Measurements from ENCODE around the gene VPS4A.
A peak's percentile ranks its signal among the peaks of the same experiment; 100 is the strongest.

VPS4A gene

GRCh38 chr16:69320740-69321073 lies 9.6 kb downstream of the VPS4A start:
- Mint-ChIP-seq H3K4me3 (no peak overlapping the region), H3K9me3 (no peaks in the 10 kb centered on the region), H3K36me3 (ENCODE audit: low read depth) (peaks cover 60% of the 10 kb centered on the region), H3K27me3 (ENCODE audit: low read depth, poor library complexity) (no peaks in the 10 kb centered on the region), H3K4me1 (peaks cover 30% of the 10 kb centered on the region), H3K27ac (peak overlapping the region; percentile 77)
- TF ChIP-seq, protein P1, sequence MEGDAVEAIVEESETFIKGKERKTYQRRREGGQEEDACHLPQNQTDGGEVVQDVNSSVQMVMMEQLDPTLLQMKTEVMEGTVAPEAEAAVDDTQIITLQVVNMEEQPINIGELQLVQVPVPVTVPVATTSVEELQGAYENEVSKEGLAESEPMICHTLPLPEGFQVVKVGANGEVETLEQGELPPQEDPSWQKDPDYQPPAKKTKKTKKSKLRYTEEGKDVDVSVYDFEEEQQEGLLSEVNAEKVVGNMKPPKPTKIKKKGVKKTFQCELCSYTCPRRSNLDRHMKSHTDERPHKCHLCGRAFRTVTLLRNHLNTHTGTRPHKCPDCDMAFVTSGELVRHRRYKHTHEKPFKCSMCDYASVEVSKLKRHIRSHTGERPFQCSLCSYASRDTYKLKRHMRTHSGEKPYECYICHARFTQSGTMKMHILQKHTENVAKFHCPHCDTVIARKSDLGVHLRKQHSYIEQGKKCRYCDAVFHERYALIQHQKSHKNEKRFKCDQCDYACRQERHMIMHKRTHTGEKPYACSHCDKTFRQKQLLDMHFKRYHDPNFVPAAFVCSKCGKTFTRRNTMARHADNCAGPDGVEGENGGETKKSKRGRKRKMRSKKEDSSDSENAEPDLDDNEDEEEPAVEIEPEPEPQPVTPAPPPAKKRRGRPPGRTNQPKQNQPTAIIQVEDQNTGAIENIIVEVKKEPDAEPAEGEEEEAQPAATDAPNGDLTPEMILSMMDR (IDR thresholded peaks at IDR 0.05), result no peak
- DNase-seq, result no peak

DNA sequence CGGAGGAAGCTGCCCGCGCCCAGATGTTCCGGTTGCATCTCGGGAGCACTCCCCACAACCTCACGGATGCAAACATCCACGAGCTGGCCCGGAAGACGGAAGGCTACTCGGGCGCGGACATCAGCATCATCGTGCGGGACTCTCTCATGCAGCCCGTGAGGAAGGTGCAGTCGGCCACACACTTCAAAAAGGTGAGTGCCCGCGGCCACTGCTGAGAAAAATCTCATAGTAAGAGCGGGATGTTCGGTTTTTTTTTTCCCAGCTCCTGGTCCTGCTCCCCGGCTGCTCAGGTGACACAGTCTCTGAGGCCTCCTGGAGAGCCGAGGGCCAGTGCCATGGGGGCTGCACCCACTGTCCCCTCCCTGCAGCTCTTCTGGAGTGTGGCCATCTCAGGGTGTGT lies 9.9 kb downstream of the VPS4A start:
- Mint-ChIP-seq H3K36me3 (ENCODE audit: low read depth) (peaks cover 60% of the 10 kb centered on the region), H3K27me3 (ENCODE audit: low read depth, poor library complexity) (no peaks in the 10 kb centered on the region), H3K27ac (peak overlapping the region; percentile 85), H3K4me1 (peaks cover 34% of the 10 kb centered on the region), H3K4me3 (no peak overlapping the region), H3K9me3 (no peaks in the 10 kb centered on the region)
- no peak for DNase-seq
- TF ChIP-seq, protein P1 (IDR thresholded peaks at IDR 0.05), result no peak

DNA sequence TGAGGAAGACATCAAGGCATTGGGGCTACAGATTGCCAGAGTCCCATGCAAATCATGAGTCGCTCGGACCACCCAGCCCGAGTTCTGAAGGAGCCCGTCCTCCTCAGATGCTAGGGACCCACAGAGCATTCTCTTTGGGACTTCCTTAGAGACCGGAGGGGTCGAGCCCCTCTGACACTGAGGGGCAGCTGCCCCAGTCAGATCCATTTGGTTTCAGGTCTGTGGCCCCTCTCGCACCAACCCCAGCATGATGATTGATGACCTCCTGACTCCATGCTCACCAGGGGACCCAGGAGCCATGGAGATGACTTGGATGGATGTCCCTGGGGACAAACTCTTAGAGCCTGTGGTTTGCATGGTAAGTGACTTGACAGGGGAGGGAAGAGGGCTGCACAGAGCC lies 11.2 kb downstream of the VPS4A start:
- Mint-ChIP-seq H3K27me3 (ENCODE audit: low read depth, poor library complexity) (no peaks in the 10 kb centered on the region), H3K4me3 (no peak overlapping the region), H3K4me1 (peaks cover 41% of the 10 kb centered on the region), H3K9me3 (no peaks in the 10 kb centered on the region), H3K36me3 (ENCODE audit: low read depth) (peaks cover 61% of the 10 kb centered on the region), H3K27ac (peak overlapping the region; percentile 85)
- DNase-seq, result no peak
- TF ChIP-seq, protein P1 (IDR thresholded peaks at IDR 0.05), result no peak

- peaks cover 61% of the 10 kb centered on the region for H3K36me3 Mint-ChIP-seq (ENCODE audit: low read depth)
- TF ChIP-seq, protein P1 (IDR thresholded peaks at IDR 0.05), result no peak
- H3K4me3 Mint-ChIP-seq, result no peak overlapping the region
- peaks cover 45% of the 10 kb centered on the region for H3K4me1 Mint-ChIP-seq
- DNase-seq, result no peak
- no peak overlapping the region for H3K27ac Mint-ChIP-seq
- no peaks in the 10 kb centered on the region for H3K9me3 Mint-ChIP-seq
- H3K27me3 Mint-ChIP-seq (ENCODE audit: low read depth, poor library complexity), result no peaks in the 10 kb centered on the region
Measured at GRCh38 chr16:69323415-69323814, 12.3 kb downstream of the VPS4A start.

DNA sequence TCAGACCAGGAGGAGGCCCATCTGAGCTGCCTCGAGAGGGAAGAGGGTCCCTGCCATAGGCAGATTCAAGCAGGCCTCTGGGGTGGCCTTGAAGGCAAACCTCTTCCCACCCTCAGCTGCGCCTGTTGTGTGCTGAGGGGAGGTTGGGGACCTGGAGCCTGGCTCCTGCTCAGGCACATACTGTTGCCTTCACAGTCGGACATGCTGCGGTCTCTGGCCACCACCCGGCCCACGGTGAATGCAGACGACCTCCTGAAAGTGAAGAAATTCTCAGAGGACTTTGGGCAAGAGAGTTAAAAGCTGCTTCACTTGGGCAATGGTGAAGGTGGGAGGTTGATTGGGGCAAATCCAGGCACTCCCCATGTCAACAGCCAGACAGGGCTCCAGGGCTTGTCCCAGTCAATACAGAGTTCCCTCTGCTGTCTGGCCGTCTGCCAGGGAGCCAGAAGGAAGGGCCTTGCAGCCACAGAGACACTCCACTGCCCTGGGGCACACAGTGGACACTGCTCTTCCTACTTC lies 12.9 kb downstream of the VPS4A start:
- Mint-ChIP-seq H3K27ac (peak overlapping the region; percentile 77), H3K4me3 (no peak overlapping the region), H3K4me1 (peaks cover 51% of the 10 kb centered on the region), H3K9me3 (no peaks in the 10 kb centered on the region), H3K27me3 (ENCODE audit: low read depth, poor library complexity) (no peaks in the 10 kb centered on the region), H3K36me3 (ENCODE audit: low read depth) (peaks cover 59% of the 10 kb centered on the region)
- DNase-seq, result no peak
- TF ChIP-seq, protein P1 (IDR thresholded peaks at IDR 0.05), result no peak

- no peak for DNase-seq
- Mint-ChIP-seq H3K4me3 (no peak overlapping the region), H3K27me3 (ENCODE audit: low read depth, poor library complexity) (no peaks in the 10 kb centered on the region), H3K36me3 (ENCODE audit: low read depth) (peaks cover 53% of the 10 kb centered on the region), H3K27ac (peak overlapping the region; percentile 77), H3K4me1 (peaks cover 52% of the 10 kb centered on the region), H3K9me3 (no peaks in the 10 kb centered on the region)
- TF ChIP-seq, protein P1 (IDR thresholded peaks at IDR 0.05), result no peak
Measured at GRCh38 chr16:69324585-69325253, 13.6 kb downstream of the VPS4A start.

Data from nephron progenitor cell (in vitro differentiated cells).